Upper lobe of right lung (tissue), 1 donor: Measurements from ENCODE around the gene PCK2. TPM values are rescaled to one million over a fixed set of nuclear protein-coding genes. Genes with fewer than 3 reads are reported as not detected.

Experiments used
- ATAC-seq: fragments of 200-7000 bp; cut with Tn5 transposase; one replicate; pipeline ENCODE4 v1.9.1; 2020; ENCODE audit warnings: mild to moderate bottlenecking, moderate library complexity
- DNase-seq: peaks from one replicate; pipeline ENCODE4 v3.0.0-alpha.2; 2020
- H3K27ac ChIP-seq: fragments of 200-600 bp; one replicate; pipeline ENCODE4 v1.8.0; 2022
- H3K27me3 ChIP-seq: fragments of 200-600 bp; one replicate; pipeline ENCODE4 v1.8.0; 2022; ENCODE audit warnings: mild to moderate bottlenecking
- H3K36me3 ChIP-seq: fragments of 200-600 bp; one replicate; pipeline ENCODE4 v1.8.0; 2022
- H3K4me1 ChIP-seq: fragments of 200-600 bp; one replicate; pipeline ENCODE4 v1.8.0; 2022
- H3K4me3 ChIP-seq: fragments of 200-600 bp; one replicate; pipeline ENCODE4 v1.8.0; 2022; ENCODE audit warnings: mild to moderate bottlenecking
- H3K9me3 ChIP-seq: fragments of 200-600 bp; one replicate; pipeline ENCODE4 v1.8.0; 2022
- CTCF ChIP-seq: fragments of 200-600 bp; IDR thresholded peaks from one replicate; pipeline ENCODE4 v1.8.0; 2022; ENCODE audit warnings: antibody characterized with exemption
- intact Hi-C: fragments of 100-400 bp; cut with DNase I; formaldehyde crosslinking; loops from one replicate; pipeline ENCODE4 v1.11.0; 2022
- total RNA-seq: library from RNA; stranded (reverse); fragmentation: NEBNext Ultra II Directional; extraction: Animal tissue kit (Norgen Biotek cat#: 25700); gene quantifications from one replicate; pipeline ENCODE4 v1.2.1, GENCODE V29; 2021
- donor health status: DM: no; HTN: yes; CAD: no; lungs with severe emphysema.

PCK2 gene
- total RNA-seq, 1 donor from 2014 or later: 39.9 TPM

- Histone ChIP-seq H3K9me3 (no peaks in the 10 kb centered on the region), H3K27me3 (no peaks in the 10 kb centered on the region), H3K27ac (no peak overlapping the region), H3K36me3 (peaks cover 57% of the 10 kb centered on the region), H3K4me3 (no peak overlapping the region), H3K4me1 (peaks cover 15% of the 10 kb centered on the region)
- DNase-seq (no peak), ATAC-seq (no peak)
- no peak for TF ChIP-seq CTCF
- intact Hi-C loops: no loop called here
These were observed 23.1 kb downstream of the PCK2 start for GRCh38 chr14:24117179-24117578.

GRCh38 chr14:24119691-24120090 lies 25.6 kb downstream of the PCK2 start:
- DNase-seq (no peak), ATAC-seq (no peak)
- Histone ChIP-seq H3K4me3 (no peak overlapping the region), H3K36me3 (peaks cover 79% of the 10 kb centered on the region), H3K4me1 (peaks cover 15% of the 10 kb centered on the region), H3K27me3 (no peaks in the 10 kb centered on the region), H3K9me3 (no peaks in the 10 kb centered on the region), H3K27ac (no peak overlapping the region)
- intact Hi-C loops: no loop called here
- TF ChIP-seq CTCF: no peak

- intact Hi-C loops: no loop called here
- Histone ChIP-seq H3K36me3 (peaks cover 79% of the 10 kb centered on the region), H3K4me3 (no peak overlapping the region), H3K9me3 (no peaks in the 10 kb centered on the region), H3K27ac (no peak overlapping the region), H3K27me3 (no peaks in the 10 kb centered on the region), H3K4me1 (peaks cover 6% of the 10 kb centered on the region)
- TF ChIP-seq CTCF: no peak
- no peak for DNase-seq
- ATAC-seq: no peak
These were observed 27.1 kb downstream of the PCK2 start for GRCh38 chr14:24121210-24121609.

GRCh38 chr14:24122416-24122815 lies 28.3 kb downstream of the PCK2 start:
- no peak for ATAC-seq
- intact Hi-C loops: no loop called here
- Histone ChIP-seq H3K27me3 (no peaks in the 10 kb centered on the region), H3K4me1 (no peaks in the 10 kb centered on the region), H3K36me3 (peaks cover 70% of the 10 kb centered on the region), H3K9me3 (no peaks in the 10 kb centered on the region), H3K27ac (no peak overlapping the region), H3K4me3 (no peak overlapping the region)
- no peak for TF ChIP-seq CTCF
- no peak for DNase-seq

- no peak for DNase-seq
- ATAC-seq: peak; percentile 7
- peaks cover 65% of the 10 kb centered on the region for H3K36me3 ChIP-seq
These were observed 28.8 kb downstream of the PCK2 start for GRCh38 chr14:24122898-24123297.

More at GRCh38 chr14:24122898-24123297, 28.8 kb downstream of the PCK2 start:
- H3K9me3 ChIP-seq: no peaks in the 10 kb centered on the region
- H3K4me3 ChIP-seq: no peak overlapping the region
- intact Hi-C loops: no loop called here
- no peak overlapping the region for H3K27ac ChIP-seq
- no peaks in the 10 kb centered on the region for H3K4me1 ChIP-seq
- TF ChIP-seq CTCF: no peak
- H3K27me3 ChIP-seq: no peaks in the 10 kb centered on the region
